GM18498 (cell line): Measurements from ENCODE around the gene SESTD1.
A peak's percentile ranks its signal among the peaks of the same experiment; 100 is the strongest.

ENCODE experiments used
- ATAC-seq: cut with Tn5 transposase; IDR thresholded peaks from one replicate; pipeline ENCODE4 v1.9.1; 2021; ENCODE audit warnings: mild to moderate bottlenecking, moderate library complexity; ENCODE audit not compliant: unreplicated experiment

The SESTD1 gene

DNA sequence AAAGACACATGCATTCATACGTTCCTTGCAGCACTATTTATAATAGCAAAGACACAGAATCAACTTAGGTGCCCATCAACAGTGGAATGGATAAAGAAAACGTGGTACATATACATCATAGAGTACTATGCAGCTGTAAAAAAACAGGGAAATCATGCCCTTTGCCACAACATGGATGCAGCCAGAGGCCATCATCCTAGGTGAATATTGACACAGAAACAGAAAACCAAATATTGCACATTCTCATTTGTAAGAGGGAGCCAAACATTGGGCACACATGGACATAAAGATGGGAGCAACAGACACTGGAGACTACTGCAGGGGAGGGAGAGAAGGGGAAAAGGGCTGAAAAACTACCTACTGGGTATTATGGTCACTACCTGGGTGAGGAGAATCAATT, 73.5 kb downstream of the SESTD1 start:
- ATAC-seq = no peak

DNA sequence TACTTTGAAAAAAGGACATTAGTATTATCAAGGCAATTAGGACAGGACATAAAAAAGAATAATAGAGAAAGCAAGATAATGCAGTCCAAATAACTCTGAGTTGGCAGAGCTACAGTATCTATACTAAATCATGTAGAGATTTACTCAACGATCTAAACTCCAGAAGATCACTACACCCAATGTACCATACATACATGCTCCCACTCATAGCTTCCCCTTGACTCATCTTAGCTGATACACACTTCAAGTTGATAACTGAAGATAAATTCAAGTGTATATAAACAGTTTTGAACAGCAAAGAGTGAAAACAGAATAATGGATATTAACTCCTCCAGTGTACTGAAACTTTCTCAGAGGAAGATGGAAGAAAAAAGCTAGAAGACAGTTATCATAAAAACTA, 78.5 kb downstream of the SESTD1 start:
- no peak for ATAC-seq

DNA sequence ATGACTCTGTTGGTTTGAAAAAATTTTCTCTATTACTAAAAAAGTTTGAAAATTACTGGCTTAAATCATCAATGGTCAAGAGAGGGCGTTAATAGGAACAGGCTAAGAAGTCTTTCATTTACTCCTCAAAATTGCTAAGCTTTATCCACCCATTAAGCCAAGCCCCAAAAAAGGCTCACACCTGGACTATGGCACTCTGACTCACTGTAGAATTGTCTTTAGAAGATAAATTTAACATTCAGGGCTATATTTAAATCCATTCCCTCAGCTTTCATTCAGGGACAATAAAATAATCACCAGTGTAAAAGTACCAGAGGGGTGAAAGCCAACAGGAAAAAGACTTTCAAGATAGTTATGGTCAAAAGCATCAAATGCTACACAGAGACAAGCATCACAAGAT, 80.0 kb downstream of the SESTD1 start:
- ATAC-seq = no peak

DNA sequence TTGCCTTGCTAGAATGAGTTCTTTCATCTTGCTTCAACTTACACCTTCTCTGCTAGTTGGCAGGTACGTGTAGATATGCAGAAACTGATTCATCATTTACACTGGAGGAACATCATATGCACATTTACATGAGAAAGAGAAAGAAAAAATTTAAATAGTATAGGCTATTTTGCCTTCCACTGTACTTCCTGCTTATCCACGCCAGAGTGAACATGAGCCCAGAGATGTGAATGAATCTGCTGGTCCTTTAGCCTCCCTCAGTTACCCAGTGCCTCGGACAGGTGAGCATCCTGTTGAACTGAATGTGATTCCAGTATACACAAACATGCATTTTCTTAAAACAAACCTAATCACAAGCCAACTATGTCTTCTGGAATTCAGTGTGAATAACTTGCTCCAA, 83.6 kb downstream of the SESTD1 start:
- ATAC-seq = peak; percentile 63

DNA sequence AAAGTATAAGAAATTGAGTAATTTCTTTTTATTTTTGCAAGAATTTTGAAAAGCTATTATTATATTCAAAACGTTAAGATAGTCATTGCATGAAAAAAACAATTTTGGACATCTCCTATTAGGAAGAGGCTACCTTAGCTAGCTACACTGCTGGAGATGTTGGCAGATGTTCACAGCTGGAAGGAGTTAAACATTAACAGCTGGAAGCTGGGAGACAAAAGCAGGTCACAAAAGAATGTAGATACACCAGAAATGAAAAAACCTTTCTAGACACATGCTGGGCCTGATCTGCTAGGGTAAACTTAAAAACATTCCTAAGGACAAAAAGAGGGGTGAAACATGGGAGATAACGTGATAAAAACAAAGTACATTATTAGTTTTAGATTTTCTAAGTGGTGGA, 84.4 kb downstream of the SESTD1 start:
- ATAC-seq = no peak

DNA sequence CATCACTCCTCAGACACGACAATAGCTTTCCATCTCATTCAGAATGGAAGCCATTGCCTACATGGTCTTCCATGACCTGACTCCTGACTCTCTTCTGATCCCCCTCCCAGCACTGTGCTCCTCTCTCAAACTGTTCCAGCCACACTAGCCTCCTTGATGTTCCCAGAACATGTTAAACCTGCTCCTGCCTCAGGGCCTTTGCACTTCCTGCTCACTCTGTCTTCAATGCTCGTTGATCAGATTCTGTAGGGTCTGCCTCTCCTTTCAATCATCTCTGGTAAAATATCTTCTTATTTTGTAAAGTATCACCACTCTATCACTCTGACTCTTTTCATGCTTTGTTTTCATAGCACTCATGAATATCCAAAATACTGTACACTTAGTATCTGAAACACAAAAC, 84.9 kb downstream of the SESTD1 start:
- ATAC-seq = no peak

DNA sequence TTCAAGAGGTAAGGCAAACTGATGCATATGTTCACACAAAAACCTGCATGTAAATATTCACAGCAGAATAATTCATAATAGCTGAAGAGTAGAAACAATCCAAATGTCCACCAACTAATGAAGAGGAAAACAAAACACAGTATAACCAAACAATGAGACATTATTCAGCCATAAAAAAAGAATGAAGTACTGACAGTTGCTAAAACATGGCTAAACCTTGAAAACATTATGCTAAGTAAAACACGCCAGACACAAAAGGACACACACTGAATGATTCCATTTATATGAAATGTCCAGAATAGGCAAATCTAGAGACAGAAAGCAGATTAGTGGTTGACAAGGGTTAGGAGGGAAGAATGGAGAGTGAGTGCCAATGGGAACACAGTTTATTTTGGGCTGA, 86.9 kb downstream of the SESTD1 start:
- ATAC-seq = no peak

DNA sequence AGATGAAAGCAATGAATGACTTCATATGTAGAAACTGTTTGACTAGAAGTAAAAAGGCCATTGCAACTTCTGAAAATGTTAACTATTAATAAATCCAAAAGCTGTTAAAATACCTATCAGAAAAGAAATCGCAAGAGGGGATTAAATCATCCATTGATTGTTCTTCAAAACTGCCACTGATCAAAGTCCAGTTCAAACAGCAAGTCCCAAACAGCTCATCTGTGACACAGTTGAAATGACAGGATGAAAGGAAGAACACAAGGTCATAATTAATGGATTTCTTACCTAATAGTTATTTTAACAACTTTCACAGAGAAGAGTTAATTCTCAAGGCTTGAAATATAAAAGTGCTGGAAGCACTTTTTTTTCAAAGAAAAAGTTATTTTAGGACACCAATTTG, 90.4 kb downstream of the SESTD1 start:
- no peak for ATAC-seq

DNA sequence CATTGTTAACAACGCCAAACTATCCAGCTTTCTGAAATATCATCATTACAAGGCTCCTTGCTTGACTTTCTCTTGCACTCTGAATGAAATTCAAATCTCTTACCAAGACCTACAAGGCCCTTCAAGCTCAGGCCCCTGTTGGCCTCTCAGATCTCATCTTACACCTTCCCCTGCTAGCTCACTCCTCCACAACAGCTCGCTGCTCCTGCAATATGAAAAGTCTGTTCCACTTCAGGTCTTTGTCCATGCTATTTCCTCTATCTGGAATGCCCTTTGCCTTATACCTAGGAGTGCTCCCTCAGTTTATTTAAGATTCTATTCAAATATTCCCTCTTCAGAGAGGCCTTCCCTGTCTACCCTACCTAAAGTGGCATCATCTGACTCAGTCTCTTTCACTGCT, 91.7 kb downstream of the SESTD1 start:
- ATAC-seq = no peak

DNA sequence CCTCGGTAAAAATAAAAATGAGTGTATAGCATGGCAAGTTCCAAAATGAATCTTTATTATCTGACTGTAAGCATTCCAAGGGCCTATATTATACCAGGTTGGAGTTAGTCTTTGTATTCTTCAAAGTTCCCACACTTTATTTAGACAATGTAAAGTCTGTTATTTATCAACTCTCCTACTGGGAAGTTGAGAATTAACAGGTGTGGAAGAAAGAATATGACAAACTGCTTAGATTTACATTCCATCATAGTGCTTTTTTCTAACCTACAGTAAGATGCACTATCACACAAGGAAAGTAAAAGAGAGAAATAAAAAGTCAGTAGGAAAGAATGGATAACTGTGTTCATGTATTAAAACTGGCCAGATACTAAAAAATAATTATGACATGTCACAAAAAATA, 93.3 kb downstream of the SESTD1 start:
- ATAC-seq = no peak

DNA sequence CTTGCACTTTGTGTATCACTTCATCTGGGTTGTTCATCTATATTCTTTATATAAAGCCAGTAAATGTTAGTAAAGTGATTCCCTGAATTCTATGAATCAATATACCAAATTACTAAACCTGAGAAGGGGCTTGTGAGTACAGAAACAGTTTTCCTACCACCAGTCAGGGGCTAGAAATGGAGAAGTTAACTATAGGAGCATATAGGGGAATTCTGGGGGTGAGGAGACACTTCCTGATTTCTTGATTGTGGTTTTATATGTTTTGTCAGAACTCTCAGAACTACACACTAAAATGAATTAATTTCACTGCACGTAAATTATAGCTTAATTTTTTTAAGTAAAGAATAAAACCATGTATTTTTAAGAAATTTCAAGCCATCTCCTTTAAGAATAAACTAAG, 93.7 kb downstream of the SESTD1 start:
- ATAC-seq = no peak

DNA sequence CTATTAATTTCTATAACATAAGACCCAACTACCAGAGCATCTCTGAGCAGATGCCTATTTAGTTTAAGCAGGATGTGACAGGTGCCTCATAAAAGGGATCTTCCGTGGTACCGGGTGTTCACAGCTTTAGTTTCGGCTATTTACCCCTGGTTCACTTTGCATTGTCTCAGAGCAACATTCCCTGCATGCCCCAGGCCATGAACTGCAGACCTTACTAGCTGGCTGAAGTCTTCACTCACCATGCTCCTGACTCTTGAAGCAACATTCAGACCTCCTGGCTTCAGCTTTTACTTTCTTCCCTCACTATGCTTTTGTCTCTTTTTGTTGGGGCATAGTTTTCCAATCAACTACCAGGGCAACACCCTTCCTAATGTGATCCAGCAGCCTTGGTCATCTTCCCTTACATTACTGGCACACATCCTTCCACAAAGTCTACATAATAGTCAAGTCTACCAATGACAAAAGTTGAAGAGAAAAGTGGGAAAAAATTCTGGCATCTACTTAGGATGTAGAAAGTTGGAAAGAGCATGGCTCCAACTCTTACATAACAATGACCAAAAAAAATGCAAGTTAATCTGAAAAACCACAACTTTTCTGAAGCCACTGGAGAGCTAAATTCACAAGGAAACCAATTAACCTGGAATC, 99.2 kb downstream of the SESTD1 start:
- no peak for ATAC-seq

DNA sequence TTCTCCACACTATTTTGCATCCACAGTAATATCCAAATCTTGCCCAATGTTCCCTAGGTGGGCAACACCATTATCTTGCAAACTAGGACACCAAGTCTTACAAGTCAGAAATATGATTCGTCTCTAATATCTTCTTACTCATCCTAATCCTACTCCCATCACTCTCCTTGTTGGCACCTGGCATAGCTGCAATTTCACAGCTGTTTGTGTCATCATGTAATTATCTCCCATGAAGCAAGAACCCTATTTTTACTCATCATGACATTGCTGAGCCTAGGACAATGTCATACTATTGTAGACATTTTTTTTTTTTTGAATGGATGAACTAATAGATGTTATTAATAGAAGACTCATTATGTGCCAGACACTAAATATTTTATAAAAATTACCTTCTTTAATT, 123.4 kb downstream of the SESTD1 start:
- ATAC-seq = no peak

DNA sequence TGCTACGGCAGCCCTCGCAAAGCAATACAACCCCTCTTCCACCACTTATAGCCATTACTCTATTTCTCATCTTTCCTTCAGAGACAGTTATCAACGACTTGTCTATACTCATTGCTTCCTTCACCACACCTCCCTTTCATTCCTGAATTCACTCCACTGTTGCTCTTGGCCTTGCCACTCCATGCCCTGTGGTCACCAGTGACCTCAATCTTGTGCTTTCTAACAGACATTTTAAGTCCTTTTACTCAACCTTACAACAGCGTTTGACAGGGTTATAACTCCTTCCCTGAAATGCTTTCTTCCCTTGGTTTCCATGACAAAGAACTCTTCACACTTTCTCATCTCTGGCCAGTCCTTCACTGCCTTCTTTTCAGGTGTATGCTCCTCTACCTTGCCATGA, 124.1 kb downstream of the SESTD1 start:
- ATAC-seq = no peak

DNA sequence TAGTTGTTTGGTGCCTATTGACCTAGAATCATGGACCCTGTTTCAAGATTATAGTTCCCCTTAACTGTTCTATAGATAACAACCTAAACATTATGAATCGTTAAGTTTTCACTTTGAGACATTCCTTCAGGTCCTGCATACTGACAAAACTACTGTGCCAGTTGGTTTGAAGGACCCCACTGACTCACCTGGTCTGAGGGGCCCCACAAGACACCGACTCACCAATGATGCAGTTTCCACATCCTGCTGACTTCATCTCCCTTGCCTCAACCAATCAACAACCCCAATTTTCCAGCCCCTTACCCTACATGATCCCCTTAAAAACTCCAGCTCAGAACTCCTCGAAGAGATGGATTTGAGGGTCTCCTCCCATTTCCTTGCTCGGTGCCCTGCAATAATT, 125.1 kb downstream of the SESTD1 start:
- ATAC-seq = no peak

DNA sequence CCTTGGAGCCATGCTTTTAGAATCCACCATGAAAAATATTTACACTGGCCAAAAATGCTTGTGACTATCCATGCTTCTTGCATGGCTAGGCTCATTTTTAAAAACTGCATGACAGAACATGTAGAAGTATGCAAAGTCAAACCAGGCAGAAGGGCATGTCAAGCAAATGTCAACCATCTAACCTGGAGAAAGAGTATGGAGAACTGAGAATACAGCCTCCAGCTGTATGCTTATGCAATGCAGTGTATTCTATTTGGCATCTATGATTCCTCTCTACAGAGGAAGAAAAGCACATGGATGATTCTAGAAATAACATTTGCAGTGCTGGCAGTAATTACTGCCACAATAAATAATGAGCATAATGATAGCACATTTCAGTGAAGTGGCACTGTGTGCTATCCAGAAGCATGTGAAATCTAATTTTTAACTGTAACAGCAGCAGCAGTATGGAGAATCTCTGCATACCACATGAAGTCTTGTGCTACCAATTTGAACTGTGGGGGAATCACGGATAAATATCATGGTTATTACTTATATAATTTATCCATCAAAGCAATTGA, 127.4 kb downstream of the SESTD1 start:
- no peak for ATAC-seq

DNA sequence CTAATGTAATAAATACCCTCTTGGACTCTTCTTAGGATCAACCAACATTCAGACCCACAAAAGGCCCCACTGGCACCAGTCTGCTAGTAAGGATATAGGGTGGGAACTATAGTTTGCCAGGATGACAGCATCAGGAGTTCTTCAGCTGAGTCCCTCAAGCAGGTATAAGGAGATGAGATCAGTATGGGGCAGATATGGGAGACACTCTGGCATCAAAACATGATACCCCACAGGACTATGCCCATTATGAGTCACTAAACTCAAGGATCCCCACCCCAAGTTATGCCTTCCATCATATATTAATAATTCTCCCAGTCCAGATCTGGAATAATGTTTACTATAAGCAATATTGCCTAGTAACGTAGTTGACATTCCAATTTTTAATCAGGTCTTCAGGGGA, 131.6 kb downstream of the SESTD1 start:
- ATAC-seq = no peak

DNA sequence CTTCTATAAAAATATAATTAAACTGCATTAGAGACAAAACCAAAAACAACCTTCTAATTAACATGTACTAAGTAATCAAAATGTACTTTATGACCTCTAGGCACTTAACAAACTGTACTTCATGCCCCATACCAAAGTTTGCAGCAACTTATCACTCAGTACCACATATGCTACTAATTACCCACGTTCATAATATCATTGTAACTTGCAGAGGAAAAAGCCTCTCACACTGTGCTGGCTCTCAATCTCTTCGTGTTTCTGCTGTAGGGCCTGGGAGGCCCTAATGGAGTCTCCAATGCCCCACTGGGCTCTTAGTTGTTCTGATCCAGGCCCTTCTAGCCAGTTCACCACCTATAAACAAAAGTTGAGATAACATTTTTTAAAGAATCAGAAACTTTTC, 132.6 kb downstream of the SESTD1 start:
- ATAC-seq = no peak

DNA sequence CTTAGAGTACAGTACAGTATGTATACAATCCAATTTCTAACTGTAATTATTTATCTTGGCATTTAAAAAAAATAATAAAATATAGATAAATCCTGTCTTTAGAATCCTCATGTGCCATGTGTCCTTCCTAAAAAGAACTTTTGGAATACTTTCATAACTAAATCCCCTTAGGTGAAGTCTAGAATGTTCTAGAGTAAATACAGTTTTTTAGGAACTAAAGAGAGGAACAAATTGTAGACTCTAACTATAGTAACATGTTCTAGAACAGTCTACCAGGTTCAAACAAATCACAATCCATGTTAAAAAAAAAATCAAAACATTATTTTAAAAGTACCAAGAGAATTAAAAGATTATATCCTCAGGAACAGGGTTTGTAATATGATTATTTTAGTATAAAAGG, 134.1 kb downstream of the SESTD1 start:
- no peak for ATAC-seq

DNA sequence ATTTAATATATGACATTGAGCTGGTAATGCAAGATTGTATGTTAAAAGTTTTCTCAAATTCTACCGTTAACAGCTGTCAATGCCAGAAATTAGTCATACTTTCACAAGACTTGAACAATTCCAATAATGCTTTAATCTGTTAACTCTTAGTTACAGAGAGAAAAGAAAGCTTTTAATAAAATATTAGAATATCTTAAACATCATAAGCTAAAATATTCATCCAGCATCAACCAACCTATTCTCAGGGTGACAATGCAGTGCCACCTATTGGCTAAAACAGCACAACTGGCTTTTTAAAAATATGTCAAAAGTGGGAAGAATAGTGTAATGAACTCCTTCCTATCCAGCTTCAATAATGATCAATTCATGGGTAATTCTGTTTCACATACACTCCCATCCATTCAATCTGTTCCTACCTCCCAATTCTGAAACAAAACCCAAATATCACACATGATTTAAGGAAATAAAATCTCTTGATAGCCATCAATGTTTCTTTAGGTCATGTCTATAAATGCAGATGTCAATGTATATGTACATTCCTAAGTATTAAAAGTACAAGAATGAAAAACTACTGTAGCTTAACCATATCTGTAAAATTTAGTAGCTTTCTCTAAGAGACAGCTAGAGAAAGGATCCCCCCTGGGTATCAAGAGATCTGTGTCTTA, 134.9 kb downstream of the SESTD1 start:
- ATAC-seq = peak; percentile 48

DNA sequence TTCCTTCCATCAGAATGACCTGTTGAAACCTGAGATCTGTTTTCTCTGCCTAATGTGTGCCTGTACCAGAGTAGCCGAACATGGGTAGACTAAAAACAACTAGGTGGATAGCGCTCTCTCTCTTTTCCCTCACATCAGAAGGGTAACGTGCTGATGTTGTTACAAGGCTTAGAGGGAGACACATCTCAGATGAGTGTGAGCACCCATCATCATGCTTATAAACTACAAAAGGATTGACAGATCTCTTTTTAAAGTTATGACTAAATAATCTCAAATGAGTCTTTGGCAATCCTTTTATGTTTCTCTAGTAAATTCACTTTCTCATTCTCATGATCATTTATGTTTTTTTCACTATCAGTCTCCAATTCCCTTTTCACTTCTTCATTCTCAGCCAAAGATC, 139.2 kb downstream of the SESTD1 start:
- ATAC-seq = no peak

DNA sequence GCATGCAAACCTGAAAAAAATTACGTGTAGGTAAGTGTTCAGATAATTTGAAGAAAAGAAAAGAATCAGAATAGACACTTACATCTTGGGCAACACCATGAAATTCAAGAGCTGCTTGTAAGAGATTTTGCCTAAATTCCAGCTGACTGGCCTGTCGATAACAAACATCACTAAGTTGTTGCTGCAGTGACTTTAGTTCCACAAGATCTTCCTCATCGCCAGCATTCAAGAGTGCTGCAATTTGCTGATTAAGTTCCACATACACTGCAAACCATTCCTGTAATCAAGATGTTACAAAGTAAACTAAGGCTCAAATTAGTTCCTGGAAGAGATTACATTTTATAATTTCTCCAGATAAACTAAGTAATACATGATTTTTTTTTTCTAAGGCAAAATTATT, 140.3 kb downstream of the SESTD1 start:
- ATAC-seq = no peak

DNA sequence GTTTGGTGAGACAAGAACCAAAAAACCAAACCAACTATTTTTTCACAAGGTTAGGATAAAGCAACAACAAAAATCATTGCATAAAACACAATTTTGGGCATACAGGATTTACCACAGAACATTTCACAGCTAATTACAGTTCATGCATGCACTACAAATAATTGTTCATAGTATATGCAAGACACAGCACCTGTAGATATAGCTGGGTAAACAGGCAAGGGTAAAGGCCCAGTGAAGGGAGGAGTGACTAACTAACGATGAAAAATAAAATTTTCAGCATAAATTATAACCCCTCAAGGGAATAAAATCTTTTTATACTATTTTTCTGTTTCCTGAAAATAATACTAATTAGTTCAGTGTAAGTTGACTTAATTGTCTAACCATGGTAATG, 141.4 kb downstream of the SESTD1 start:
- no peak for ATAC-seq
